ENCODE measurements around the gene YPEL3.
A peak's percentile ranks its signal among the peaks of the same experiment; 100 is the strongest.

The YPEL3 gene

GRCh38 chr16:30112197-30113030 is 16.4 kb upstream of the YPEL3 start:
- peak in 1 of 2 donors; percentile 26 for DNase-seq (ENCODE audit: low spot score in 2 of 2)
- ATAC-seq (ENCODE audit: low read depth): peak; percentile 45
- H3K4me1 Mint-ChIP-seq: peaks cover 12% of the 10 kb centered on the region

GRCh38 chr16:30110661-30111060 is 14.6 kb upstream of the YPEL3 start:
- no peak for ATAC-seq (ENCODE audit: low read depth)
- no peak for DNase-seq (ENCODE audit: low spot score in 2 of 2)
- H3K27ac Mint-ChIP-seq: no peak overlapping the region
- H3K27me3 Mint-ChIP-seq: no peaks in the 10 kb centered on the region
- no peak overlapping the region for H3K4me3 Mint-ChIP-seq
- peaks cover 12% of the 10 kb centered on the region for H3K36me3 Mint-ChIP-seq
- peaks cover 12% of the 10 kb centered on the region for H3K4me1 Mint-ChIP-seq
- no peaks in the 10 kb centered on the region for H3K9me3 Mint-ChIP-seq

More at GRCh38 chr16:30112197-30113030, 16.4 kb upstream of the YPEL3 start:
- no peaks in the 10 kb centered on the region for H3K9me3 Mint-ChIP-seq
- no peak overlapping the region for H3K4me3 Mint-ChIP-seq
- H3K27me3 Mint-ChIP-seq: no peaks in the 10 kb centered on the region
- no peak overlapping the region for H3K27ac Mint-ChIP-seq
- H3K36me3 Mint-ChIP-seq: peaks cover 7% of the 10 kb centered on the region

GRCh38 chr16:30108059-30108850 is 12.2 kb upstream of the YPEL3 start:
- Mint-ChIP-seq H3K27me3 (no peaks in the 10 kb centered on the region), H3K4me1 (peaks cover 6% of the 10 kb centered on the region), H3K9me3 (no peaks in the 10 kb centered on the region), H3K4me3 (no peak overlapping the region), H3K36me3 (peaks cover 25% of the 10 kb centered on the region), H3K27ac (no peak overlapping the region)
- DNase-seq (ENCODE audit: low spot score in 2 of 2) (no peak), ATAC-seq (ENCODE audit: low read depth) (no peak)

- ATAC-seq (ENCODE audit: low read depth): no peak
- no peak for DNase-seq (ENCODE audit: low spot score in 2 of 2)
- Mint-ChIP-seq H3K4me3 (no peak overlapping the region), H3K36me3 (peaks cover 20% of the 10 kb centered on the region), H3K9me3 (no peaks in the 10 kb centered on the region), H3K4me1 (no peaks in the 10 kb centered on the region), H3K27me3 (no peaks in the 10 kb centered on the region), H3K27ac (no peak overlapping the region)
These were observed 8.5 kb upstream of the YPEL3 start for GRCh38 chr16:30104492-30104891.

GRCh38 chr16:30104090-30104489 is 8.1 kb upstream of the YPEL3 start:
- no peaks in the 10 kb centered on the region for H3K9me3 Mint-ChIP-seq
- H3K27ac Mint-ChIP-seq: no peak overlapping the region
- H3K4me3 Mint-ChIP-seq: no peak overlapping the region
- peaks cover 20% of the 10 kb centered on the region for H3K36me3 Mint-ChIP-seq
- H3K4me1 Mint-ChIP-seq: no peaks in the 10 kb centered on the region
- ATAC-seq (ENCODE audit: low read depth) (no peak), DNase-seq (ENCODE audit: low spot score in 2 of 2) (no peak)
- H3K27me3 Mint-ChIP-seq: no peaks in the 10 kb centered on the region

- no peak for ATAC-seq (ENCODE audit: low read depth)
- Mint-ChIP-seq H3K4me1 (peaks cover 21% of the 10 kb centered on the region), H3K27me3 (no peaks in the 10 kb centered on the region), H3K27ac (peak overlapping the region; percentile 91), H3K4me3 (peak overlapping the region; percentile 78), H3K9me3 (peaks cover 5% of the 10 kb centered on the region), H3K36me3 (peaks cover 21% of the 10 kb centered on the region)
- DNase-seq (ENCODE audit: low spot score in 2 of 2): peak in 1 of 2 donors; percentile 34
These were observed 1.0 kb upstream of the YPEL3 start for GRCh38 chr16:30096862-30097563.

GRCh38 chr16:30095166-30096078 is 591 bp downstream of the YPEL3 start:
- H3K27ac Mint-ChIP-seq: peak overlapping the region; percentile 94
- H3K27me3 Mint-ChIP-seq: no peaks in the 10 kb centered on the region
- ATAC-seq (ENCODE audit: low read depth): no peak
- H3K4me1 Mint-ChIP-seq: peaks cover 21% of the 10 kb centered on the region
- H3K9me3 Mint-ChIP-seq: peaks cover 5% of the 10 kb centered on the region
- H3K4me3 Mint-ChIP-seq: peak overlapping the region; percentile 95
- DNase-seq (ENCODE audit: low spot score in 2 of 2): peak in 1 of 2 donors; percentile 40
- peaks cover 21% of the 10 kb centered on the region for H3K36me3 Mint-ChIP-seq

- DNase-seq (ENCODE audit: low spot score in 2 of 2) (no peak), ATAC-seq (ENCODE audit: low read depth) (no peak)
- Mint-ChIP-seq H3K27ac (peak overlapping the region; percentile 94), H3K36me3 (peaks cover 21% of the 10 kb centered on the region), H3K4me1 (peaks cover 24% of the 10 kb centered on the region), H3K9me3 (peaks cover 5% of the 10 kb centered on the region), H3K4me3 (peak overlapping the region; percentile 95), H3K27me3 (no peaks in the 10 kb centered on the region)
These were observed 1.4 kb downstream of the YPEL3 start for GRCh38 chr16:30094541-30095165.

GRCh38 chr16:30092373-30093010 is 3.5 kb downstream of the YPEL3 start:
- peak overlapping the region; percentile 88 for H3K4me3 Mint-ChIP-seq
- peaks cover 27% of the 10 kb centered on the region for H3K4me1 Mint-ChIP-seq
- H3K27me3 Mint-ChIP-seq: no peaks in the 10 kb centered on the region
- peaks cover under 1% of the 10 kb centered on the region for H3K9me3 Mint-ChIP-seq
- H3K27ac Mint-ChIP-seq: peak overlapping the region; percentile 89
- peak; percentile 67 for ATAC-seq (ENCODE audit: low read depth)
- peaks cover 11% of the 10 kb centered on the region for H3K36me3 Mint-ChIP-seq
- peak; percentile 80 to 84 for DNase-seq (ENCODE audit: low spot score in 2 of 2)

GRCh38 chr16:30091474-30092372 is 4.3 kb downstream of the YPEL3 start, which contains the start of gene TBX6:
Gene TBX6 (minus strand): TSS chr16:30091924. CDS start chr16:30091193, 731 bp downstream.
- Mint-ChIP-seq H3K4me1 (peaks cover 32% of the 10 kb centered on the region), H3K9me3 (no peaks in the 10 kb centered on the region), H3K36me3 (peaks cover 11% of the 10 kb centered on the region), H3K27ac (peak within 1 kb of the TSS; percentile 89), H3K27me3 (no peaks in the 10 kb centered on the region), H3K4me3 (peak within 1 kb of the TSS; percentile 88)
- DNase-seq (ENCODE audit: low spot score in 2 of 2) (peak; percentile 92 to 94), ATAC-seq (ENCODE audit: low read depth) (peak; percentile 72)

- H3K4me3 Mint-ChIP-seq: no peak overlapping the region
- no peaks in the 10 kb centered on the region for H3K9me3 Mint-ChIP-seq
- peaks cover 11% of the 10 kb centered on the region for H3K36me3 Mint-ChIP-seq
- no peaks in the 10 kb centered on the region for H3K27me3 Mint-ChIP-seq
- no peak overlapping the region for H3K27ac Mint-ChIP-seq
- DNase-seq (ENCODE audit: low spot score in 2 of 2) (no peak), ATAC-seq (ENCODE audit: low read depth) (no peak)
- H3K4me1 Mint-ChIP-seq: peaks cover 37% of the 10 kb centered on the region
These were observed 5.2 kb downstream of the YPEL3 start for GRCh38 chr16:30090610-30091331.

Data from memory B cell (primary cell).